CD4-positive, alpha-beta T cell (primary cell): ENCODE data around the gene MPPED2. TPM values are rescaled to one million over a fixed set of nuclear protein-coding genes. Genes with fewer than 3 reads are reported as not detected.

Source experiments
- ATAC-seq: fragments of 200-7000 bp; cut with Tn5 transposase; one replicate; pipeline ENCODE4 v1.10.0; 2022; ENCODE audit warnings: mild to moderate bottlenecking; ENCODE audit not compliant: poor library complexity
- CTCF ChIA-PET: fragments of 350-600 bp; sonication (Branson Sonifier 250); formaldehyde crosslinking; loops from one replicate; lab custom pipeline; 2021; ENCODE audit warnings: antibody characterized with exemption, inconsistent platforms; lab: Charles Lee
- POLR2A ChIA-PET: fragments of 350-600 bp; sonication (Branson Sonifier 250); formaldehyde crosslinking; loops from one replicate; lab custom pipeline; 2021; ENCODE audit warnings: antibody characterized with exemption, inconsistent platforms; lab: Charles Lee
- DNase-seq, 14 experiments: peaks; one replicate each; pipeline ENCODE4 v3.0.0-alpha.2; 2013 to 2020; ENCODE audit warnings: mixed read lengths in 2 of 14
- H3K27ac ChIP-seq, 2 donors: one replicate each; pipeline versions ENCODE4 v1.5.1 to v1.7.0; 2013; ENCODE audit warnings: low read length in 2 of 2, low read depth in 1 of 2, mild to moderate bottlenecking in 1 of 2
- H3K27me3 ChIP-seq, 2 experiments: 1 replicate in 1 of 2; 2 replicates in 1 of 2; pipeline versions ENCODE4 v1.6.1 to v1.7.0; 2013; ENCODE audit warnings: low read length in 2 of 2, control low read depth in 1 of 2, mild to moderate bottlenecking in 1 of 2, moderate library complexity in 1 of 2; ENCODE audit not compliant: insufficient read depth in 2 of 2, control insufficient read depth in 1 of 2
- H3K36me3 ChIP-seq: one replicate; pipeline ENCODE4 v1.6.1; 2013; ENCODE audit warnings: low read length, control low read depth; ENCODE audit not compliant: insufficient read depth
- H3K4me1 ChIP-seq: one replicate; pipeline ENCODE4 v1.6.1; 2013; ENCODE audit warnings: low read length, control low read depth; ENCODE audit not compliant: insufficient read depth
- H3K4me3 ChIP-seq: one replicate; pipeline ENCODE4 v1.5.1; 2013; ENCODE audit warnings: mild to moderate bottlenecking, low read length, moderate library complexity
- H3K9me3 ChIP-seq, 2 experiments: 1 replicate in 1 of 2; 2 replicates in 1 of 2; pipeline versions ENCODE4 v1.6.1 to v1.7.0; 2013; ENCODE audit warnings: low read length in 2 of 2, mild to moderate bottlenecking in 2 of 2, control low read depth in 1 of 2, moderate library complexity in 1 of 2; ENCODE audit not compliant: control insufficient read depth in 1 of 2, insufficient read depth in 1 of 2
- H3K27ac Mint-ChIP-seq: one replicate; pipeline ENCODE4 v1.8.0; 2020; ENCODE audit warnings: mixed read lengths
- H3K27me3 Mint-ChIP-seq: one replicate; pipeline ENCODE4 v1.8.0; 2021; ENCODE audit warnings: mixed read lengths
- H3K36me3 Mint-ChIP-seq: one replicate; pipeline ENCODE4 v1.8.0; 2021; ENCODE audit warnings: low read depth, mixed read lengths
- H3K4me1 Mint-ChIP-seq: one replicate; pipeline ENCODE4 v1.8.0; 2021; ENCODE audit warnings: low read depth, mixed read lengths
- H3K4me3 Mint-ChIP-seq: one replicate; pipeline ENCODE4 v1.8.0; 2020; ENCODE audit warnings: mild to moderate bottlenecking, mixed read lengths
- H3K9me3 Mint-ChIP-seq: one replicate; pipeline ENCODE4 v1.8.0; 2020; ENCODE audit warnings: mixed read lengths
- intact Hi-C, 2 experiments: fragments of 100-400 bp; cut with DNase I in 1 of 2; cut with micrococcal nuclease in 1 of 2; formaldehyde crosslinking; loops; one replicate each; pipeline versions ENCODE4 v1.15.1 to v1.9.0; 2023 to 2025; cut with DNase I, micrococcal nuclease
- total RNA-seq, 174 experiments: library from RNA in 2 of 174; stranded (reverse) in 2 of 174; gene quantifications; one replicate each; pipeline ENCODE4 v1.2.3 and lab custom pipeline; 2021 to 2026
- TF ChIP-seq, protein P1 (sequence below): fragments of 200-600 bp; IDR thresholded peaks from one replicate; pipeline ENCODE4 v1.8.0; 2022; ENCODE audit warnings: antibody characterized with exemption, mild to moderate bottlenecking

The MPPED2 gene
- total RNA-seq, 2 experiments from 2014 or later: 0.96 to 1.7 TPM

DNA sequence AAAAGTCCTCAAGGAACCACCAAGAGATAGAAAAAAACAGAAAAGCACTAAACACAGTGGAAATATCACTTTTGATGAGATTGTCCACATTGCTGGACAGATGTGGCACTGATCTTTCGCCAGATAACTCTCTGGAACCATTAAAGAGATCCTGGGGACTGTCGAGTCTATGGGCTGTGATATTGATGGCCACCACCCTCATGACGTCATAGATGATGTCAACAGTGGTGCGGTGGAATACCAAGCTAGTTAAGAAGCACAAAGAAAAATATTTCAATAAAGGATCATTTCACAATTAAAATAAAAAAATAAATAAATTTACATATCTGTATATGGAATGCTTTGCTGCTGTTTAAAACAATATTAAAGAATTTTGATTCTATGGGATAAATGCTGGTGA lies 217.8 kb downstream of the MPPED2 start:
- Mint-ChIP-seq H3K4me3 (no peak overlapping the region), H3K27ac (no peak overlapping the region), H3K4me1 (no peaks in the 10 kb centered on the region), H3K27me3 (no peaks in the 10 kb centered on the region), H3K36me3 (no peaks in the 10 kb centered on the region), H3K9me3 (no peaks in the 10 kb centered on the region)
- TF ChIP-seq, protein P1, sequence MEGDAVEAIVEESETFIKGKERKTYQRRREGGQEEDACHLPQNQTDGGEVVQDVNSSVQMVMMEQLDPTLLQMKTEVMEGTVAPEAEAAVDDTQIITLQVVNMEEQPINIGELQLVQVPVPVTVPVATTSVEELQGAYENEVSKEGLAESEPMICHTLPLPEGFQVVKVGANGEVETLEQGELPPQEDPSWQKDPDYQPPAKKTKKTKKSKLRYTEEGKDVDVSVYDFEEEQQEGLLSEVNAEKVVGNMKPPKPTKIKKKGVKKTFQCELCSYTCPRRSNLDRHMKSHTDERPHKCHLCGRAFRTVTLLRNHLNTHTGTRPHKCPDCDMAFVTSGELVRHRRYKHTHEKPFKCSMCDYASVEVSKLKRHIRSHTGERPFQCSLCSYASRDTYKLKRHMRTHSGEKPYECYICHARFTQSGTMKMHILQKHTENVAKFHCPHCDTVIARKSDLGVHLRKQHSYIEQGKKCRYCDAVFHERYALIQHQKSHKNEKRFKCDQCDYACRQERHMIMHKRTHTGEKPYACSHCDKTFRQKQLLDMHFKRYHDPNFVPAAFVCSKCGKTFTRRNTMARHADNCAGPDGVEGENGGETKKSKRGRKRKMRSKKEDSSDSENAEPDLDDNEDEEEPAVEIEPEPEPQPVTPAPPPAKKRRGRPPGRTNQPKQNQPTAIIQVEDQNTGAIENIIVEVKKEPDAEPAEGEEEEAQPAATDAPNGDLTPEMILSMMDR: no peak
- Histone ChIP-seq H3K4me3 (no peak overlapping the region), H3K36me3 (no peaks in the 10 kb centered on the region), H3K27ac (no peak overlapping the region), H3K27me3 (no peaks in the 10 kb centered on the region), H3K9me3 (no peaks in the 10 kb centered on the region), H3K4me1 (no peaks in the 10 kb centered on the region)
- ChIA-PET POLR2A (no interaction called here), CTCF (no interaction called here)
- ATAC-seq: no peak
- intact Hi-C loops: no loop called here
- DNase-seq: no peak

DNA sequence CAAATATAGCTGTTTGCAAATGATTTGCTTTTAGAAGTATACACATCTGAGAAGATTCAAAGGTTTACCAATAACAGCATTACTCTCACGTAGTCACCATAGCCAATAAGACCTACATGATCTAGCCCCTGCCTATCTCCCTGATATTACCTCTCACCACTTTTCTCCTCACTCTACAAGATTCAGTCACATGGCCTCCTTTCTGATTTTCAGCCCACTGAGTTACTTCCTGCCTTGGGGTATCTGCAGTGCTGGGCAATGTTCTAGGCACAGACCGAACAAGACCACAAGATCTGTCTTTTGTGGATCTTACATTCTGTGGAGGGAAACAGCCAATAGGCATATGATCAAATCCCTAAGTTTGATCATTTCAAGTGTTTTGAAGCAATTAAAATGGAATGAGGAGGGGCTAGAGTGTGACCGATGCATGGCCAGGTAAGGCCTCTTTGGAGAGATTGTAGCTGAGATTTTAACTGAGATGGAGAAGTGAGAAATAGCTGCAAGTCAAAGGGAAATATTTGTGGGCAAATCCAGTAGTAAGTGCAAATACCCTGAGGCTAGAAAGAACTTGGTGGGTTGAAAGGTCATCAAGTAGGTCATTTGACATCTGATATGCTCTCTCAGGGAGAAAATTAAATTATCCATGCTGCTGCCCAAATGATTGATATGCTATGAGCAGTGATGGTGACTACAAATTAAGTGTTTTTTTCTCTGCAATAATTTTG lies 220.2 kb downstream of the MPPED2 start:
- Histone ChIP-seq H3K4me1 (no peaks in the 10 kb centered on the region), H3K27ac (no peak overlapping the region), H3K4me3 (no peak overlapping the region), H3K9me3 (no peaks in the 10 kb centered on the region), H3K27me3 (no peaks in the 10 kb centered on the region), H3K36me3 (no peaks in the 10 kb centered on the region)
- ChIA-PET POLR2A (interaction anchor here (0.6 to 0.8 kb wide), 2 partner anchors 12 to 39 kb away, joined by 3 to 5 read pairs; no protein-coding TSS in a partner anchor), CTCF (interaction anchor here (1.0 kb wide), 1 partner anchor 12 kb away, joined by 3 read pairs; no protein-coding TSS in a partner anchor)
- DNase-seq (no peak), ATAC-seq (no peak)
- no peaks in the 10 kb centered on the region for H3K4me1 Mint-ChIP-seq
- intact Hi-C loops: no loop called here
- H3K4me3 Mint-ChIP-seq: no peak overlapping the region
- TF ChIP-seq, protein P1: no peak
- no peaks in the 10 kb centered on the region for H3K9me3 Mint-ChIP-seq
- H3K27me3 Mint-ChIP-seq: no peaks in the 10 kb centered on the region
- H3K36me3 Mint-ChIP-seq: no peaks in the 10 kb centered on the region
- H3K27ac Mint-ChIP-seq: no peak overlapping the region

DNA sequence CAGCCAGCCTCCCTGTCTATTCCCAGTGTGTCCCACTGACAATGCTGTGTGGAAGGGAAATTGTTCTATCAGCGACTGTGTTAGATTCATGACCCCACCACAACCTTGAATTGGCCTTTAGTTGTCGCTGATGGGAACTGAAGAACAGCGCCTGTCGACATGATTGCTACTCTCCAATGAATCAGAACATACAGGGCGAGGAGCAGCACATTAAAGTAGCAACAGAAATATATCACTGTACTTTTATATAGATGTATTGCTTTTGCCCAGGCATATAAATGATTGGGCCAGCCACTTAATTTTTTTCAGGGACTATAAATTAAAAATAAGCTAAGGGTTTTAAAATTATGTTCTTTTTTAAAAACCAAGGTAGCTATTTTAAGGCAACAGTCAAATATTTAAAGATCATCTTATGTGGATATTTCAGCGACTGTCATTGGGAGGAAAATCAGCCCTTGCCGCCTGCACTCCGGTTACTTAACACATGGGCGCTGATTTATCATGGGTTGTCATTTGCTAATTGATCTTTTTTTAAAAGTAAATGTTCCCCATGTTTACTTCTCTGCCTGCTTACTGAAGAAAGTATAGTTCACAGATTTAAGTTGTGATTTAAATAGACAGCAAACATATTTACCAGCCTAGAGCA lies 221.2 kb downstream of the MPPED2 start:
- no peak overlapping the region for H3K27ac Mint-ChIP-seq
- CTCF ChIA-PET: interaction anchor here (1.0 kb wide), 1 partner anchor 12 kb away, joined by 3 read pairs; no protein-coding TSS in a partner anchor
- TF ChIP-seq, protein P1: no peak

More for the DNA sequence above, 221.2 kb downstream of the MPPED2 start:
- Histone ChIP-seq H3K4me3 (no peak overlapping the region), H3K4me1 (no peaks in the 10 kb centered on the region), H3K27ac (no peak overlapping the region), H3K9me3 (no peaks in the 10 kb centered on the region), H3K27me3 (no peaks in the 10 kb centered on the region), H3K36me3 (no peaks in the 10 kb centered on the region)
- POLR2A ChIA-PET: interaction anchor here (0.8 kb wide), 1 partner anchor 40 kb away, joined by 5 read pairs; no protein-coding TSS in a partner anchor
- Mint-ChIP-seq H3K27me3 (no peaks in the 10 kb centered on the region), H3K4me3 (no peak overlapping the region), H3K9me3 (no peaks in the 10 kb centered on the region), H3K36me3 (no peaks in the 10 kb centered on the region), H3K4me1 (no peaks in the 10 kb centered on the region)
- DNase-seq: no peak
- intact Hi-C loops: no loop called here
- ATAC-seq: no peak
